GM12801 (cell line): ENCODE data around the gene GCK.

ENCODE experiments used
- CTCF ChIP-seq: IDR thresholded peaks from one replicate; pipeline ENCODE4 v1.5.1; 2011; ENCODE audit warnings: control low read depth; ENCODE audit not compliant: insufficient read length; ENCODE audit errors: extremely low read depth

Gene GCK

GRCh38 chr7:44211126-44211675 lies 22.0 kb upstream of the GCK start:
- TF ChIP-seq CTCF, result no peak

- TF ChIP-seq CTCF, result no peak
Measured at GRCh38 chr7:44210107-44210506, 20.9 kb upstream of the GCK start.

GRCh38 chr7:44208085-44208484 lies 18.8 kb upstream of the GCK start:
- TF ChIP-seq CTCF, result no peak

GRCh38 chr7:44206008-44206407 lies 16.8 kb upstream of the GCK start:
- TF ChIP-seq CTCF, result no peak

- no peak for TF ChIP-seq CTCF
Measured at GRCh38 chr7:44201813-44202212, 12.6 kb upstream of the GCK start.

GRCh38 chr7:44200699-44201461 lies 11.6 kb upstream of the GCK start, which contains the start of gene YKT6:
Gene YKT6, plus strand, starts transcription at chr7:44200978. Its CDS starts 158 bp downstream, at chr7:44201136.
- TF ChIP-seq CTCF, result no peak

- TF ChIP-seq CTCF, result no peak
Measured at GRCh38 chr7:44197474-44197873, 8.2 kb upstream of the GCK start.
